A673 (cell line): ENCODE data around the gene TUBGCP3.
A peak's percentile ranks its signal among the peaks of the same experiment; 100 is the strongest.

Experiments used
- CTCF ChIP-seq: fragments of 300-800, 200-600 bp; sonication (generic); conservative IDR thresholded peaks from 2 replicates; pipeline ENCODE4 v1.5.1; 2017; ENCODE audit warnings: low read depth, mild to moderate bottlenecking, antibody characterized with exemption, low read length, moderate library complexity, mixed read lengths
- EZH2 ChIP-seq: fragments of 200-600 bp; sonication (generic); IDR thresholded peaks from 2 replicates; pipeline ENCODE4 v1.6.1; 2017; ENCODE audit warnings: borderline replicate concordance, low read depth, mild to moderate bottlenecking, mixed read lengths, antibody characterized with exemption, low read length; ENCODE audit not compliant: poor library complexity, severe bottlenecking

GRCh38 chr13:112443995-112444311, 144.0 kb downstream of the TUBGCP3 start:
- TF ChIP-seq EZH2 (no peak), CTCF (peak; percentile 89)
